NCI-H2227 (cell line): ENCODE data around the gene DACH1.
"Not testable (repeated sequence)": the region's sequence is repeated elsewhere in the genome, so short reads cannot be mapped to it uniquely, and the experiment has no call there.

Source experiments
- DNase-seq: peaks from one replicate; lab custom pipeline; 2025; ENCODE audit not compliant: unreplicated experiment; lab: John Stamatoyannopoulos, UW

Gene DACH1

GRCh38 chr13:71867131-71867814, at the start of gene DACH1:
Gene DACH1, minus strand, starts transcription at chr13:71867204.
- DNase-seq = peak; percentile 87

DNA sequence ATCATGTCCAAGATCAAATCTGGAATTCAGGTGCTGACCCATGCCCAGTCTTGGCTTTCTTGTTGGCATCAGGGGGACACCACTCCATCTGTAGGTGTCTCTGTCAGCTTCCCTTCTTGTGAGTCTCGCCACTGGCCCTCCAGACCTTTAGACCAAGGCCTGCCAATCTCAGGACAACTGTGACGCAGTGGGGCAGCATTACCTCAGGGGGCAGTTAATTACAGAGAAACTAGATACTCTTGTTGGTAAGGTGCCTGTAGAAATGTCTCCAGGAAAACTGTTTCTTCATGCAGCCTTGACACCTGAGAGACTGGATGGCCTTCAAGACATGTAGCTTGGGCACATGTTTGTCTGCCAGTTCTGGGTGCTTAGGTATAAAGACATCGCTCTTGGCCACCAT, 46.7 kb upstream of the DACH1 start:
- DNase-seq = no peak

DNA sequence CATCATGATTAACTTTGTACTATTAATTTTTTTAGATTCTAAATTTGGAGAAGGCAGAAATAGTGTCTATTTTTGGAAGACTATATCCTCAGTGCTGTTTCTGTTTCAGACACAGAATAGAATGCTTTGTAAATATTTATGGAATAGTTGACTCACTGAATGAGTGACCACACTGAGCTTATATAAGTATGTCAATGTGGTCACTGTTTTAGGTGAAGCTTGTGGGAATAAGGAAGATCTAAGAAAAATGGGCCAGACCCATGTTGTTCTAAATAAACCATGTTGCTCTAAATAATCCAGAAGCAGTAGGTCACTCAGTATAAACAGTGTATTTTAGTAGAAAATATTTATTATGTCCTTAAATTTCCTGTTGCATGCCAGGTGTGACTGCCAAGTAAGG, 45.5 kb upstream of the DACH1 start:
- no peak for DNase-seq

DNA sequence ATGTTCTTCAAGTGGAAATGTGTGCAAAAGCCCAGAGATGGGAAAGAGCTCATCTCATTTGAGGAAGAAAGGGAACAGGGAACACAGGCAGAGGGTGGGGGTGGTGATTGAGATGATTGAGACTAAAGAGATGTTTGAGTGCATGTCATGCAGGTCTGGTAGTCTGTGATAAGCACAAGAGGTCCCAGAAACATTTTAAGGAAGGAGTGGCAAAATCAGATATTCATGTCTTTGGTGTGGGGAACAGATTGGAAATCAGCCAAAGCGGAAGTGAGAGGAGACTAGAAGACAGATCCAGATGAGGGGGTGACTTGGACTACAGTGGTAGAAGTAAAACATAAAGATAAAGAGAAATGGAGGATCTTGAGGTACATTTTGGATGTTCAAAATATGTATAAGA, 39.4 kb upstream of the DACH1 start:
- DNase-seq = no peak

DNA sequence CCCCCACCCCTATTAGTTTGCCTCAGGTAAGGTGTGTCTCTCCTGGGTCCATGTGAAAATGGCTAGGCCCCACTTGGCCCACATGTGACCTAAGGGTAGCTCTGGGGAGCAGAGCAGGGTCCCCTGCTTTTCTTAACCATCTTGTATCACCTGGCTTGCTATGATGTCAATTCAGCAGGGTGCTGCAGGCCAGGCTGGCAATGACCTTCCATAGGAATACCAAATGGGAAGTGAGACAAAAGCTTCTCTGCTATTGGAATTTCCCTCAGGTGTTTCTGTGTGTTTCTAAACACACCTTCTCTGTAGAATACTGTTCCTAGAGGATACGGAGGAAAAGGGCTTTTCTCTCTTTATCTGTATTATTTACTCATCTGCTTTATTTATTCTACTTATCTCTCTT, 35.7 kb upstream of the DACH1 start:
- DNase-seq = no peak

DNA sequence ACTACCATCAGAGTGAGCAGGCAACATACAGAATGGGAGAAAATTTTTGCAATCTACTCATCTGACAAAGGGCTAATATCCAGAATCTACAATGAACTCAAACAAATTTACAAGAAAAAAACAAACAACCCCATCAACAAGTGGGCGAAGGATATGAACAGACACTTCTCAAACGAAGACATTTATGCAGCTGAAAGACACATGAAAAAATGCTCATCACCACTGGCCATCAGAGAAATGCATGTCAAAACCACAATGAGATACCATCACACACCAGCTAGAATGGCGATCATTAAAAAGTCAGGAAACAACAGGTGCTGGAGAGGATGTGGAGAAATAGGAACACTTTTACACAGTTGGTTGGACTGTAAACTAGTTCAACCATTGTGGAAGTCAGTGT, 26.5 kb upstream of the DACH1 start:
- not testable (repeated sequence) for DNase-seq

- no peak for DNase-seq
Measured at GRCh38 chr13:71886880-71887279, 19.9 kb upstream of the DACH1 start.

DNA sequence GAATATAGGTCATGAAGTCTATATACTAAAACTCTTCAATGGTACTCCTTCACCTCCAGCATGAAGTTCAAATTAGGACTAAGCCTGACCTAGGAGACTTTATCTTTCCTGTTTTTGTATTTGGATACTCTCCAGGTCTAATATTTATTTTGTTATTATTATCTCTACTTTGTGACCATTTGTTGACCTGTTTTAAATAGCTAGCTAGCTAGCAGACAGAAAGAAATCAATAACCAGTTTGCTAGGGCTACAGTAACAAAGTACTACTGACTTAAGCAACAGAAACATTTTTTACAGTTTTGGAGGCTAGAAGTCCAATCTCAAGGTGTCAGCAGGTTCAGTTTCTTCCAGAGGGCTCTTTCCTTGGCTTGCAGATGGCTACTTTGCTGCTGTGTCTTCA, 15.1 kb upstream of the DACH1 start:
- DNase-seq = no peak

- no peak for DNase-seq
Measured at GRCh38 chr13:71880753-71881541, 13.9 kb upstream of the DACH1 start.

GRCh38 chr13:71879808-71880344, 12.9 kb upstream of the DACH1 start:
- no peak for DNase-seq

DNA sequence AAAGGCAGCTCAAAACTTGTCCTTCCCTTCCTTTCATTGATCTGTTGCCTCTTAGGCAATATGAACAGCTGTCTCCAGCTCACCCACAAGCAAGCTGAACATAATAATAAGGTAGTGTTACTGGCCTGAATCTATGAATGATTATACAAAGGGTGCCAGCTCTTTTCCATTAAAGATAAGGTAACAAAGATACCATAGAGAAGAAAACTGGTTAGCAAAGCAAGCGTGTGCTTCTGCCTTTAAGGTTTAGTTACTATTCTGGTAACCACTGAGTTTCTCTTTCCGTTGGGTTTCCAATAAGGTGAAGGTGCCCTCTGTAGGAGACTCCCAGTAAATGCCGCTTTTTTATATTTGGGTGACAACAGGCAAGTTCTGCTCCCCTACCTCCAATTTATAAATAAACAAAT, 12.1 kb upstream of the DACH1 start:
- DNase-seq = peak; percentile 48

- no peak for DNase-seq
Measured at GRCh38 chr13:71877256-71877653, 10.3 kb upstream of the DACH1 start.

GRCh38 chr13:71876648-71877255, 9.7 kb upstream of the DACH1 start:
- no peak for DNase-seq

DNA sequence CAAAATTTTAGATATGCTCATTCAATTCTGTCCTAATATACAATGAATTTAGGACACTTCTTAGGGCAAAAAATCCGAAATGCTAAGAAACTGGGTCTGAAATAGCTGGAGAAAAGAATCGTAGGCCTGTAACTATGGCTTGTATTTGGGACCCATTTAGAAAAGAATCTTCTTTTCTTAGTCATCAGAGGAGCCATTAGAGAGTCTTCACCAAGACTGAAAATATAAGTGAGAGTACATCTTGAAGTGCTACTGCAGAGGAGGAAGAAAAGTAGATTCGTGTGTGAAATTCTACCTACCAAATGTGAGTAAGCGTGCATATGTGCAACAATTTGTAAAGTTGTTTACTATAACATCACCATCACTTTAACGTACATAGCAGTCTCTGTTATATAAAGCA, 8.8 kb upstream of the DACH1 start:
- DNase-seq = no peak

DNA sequence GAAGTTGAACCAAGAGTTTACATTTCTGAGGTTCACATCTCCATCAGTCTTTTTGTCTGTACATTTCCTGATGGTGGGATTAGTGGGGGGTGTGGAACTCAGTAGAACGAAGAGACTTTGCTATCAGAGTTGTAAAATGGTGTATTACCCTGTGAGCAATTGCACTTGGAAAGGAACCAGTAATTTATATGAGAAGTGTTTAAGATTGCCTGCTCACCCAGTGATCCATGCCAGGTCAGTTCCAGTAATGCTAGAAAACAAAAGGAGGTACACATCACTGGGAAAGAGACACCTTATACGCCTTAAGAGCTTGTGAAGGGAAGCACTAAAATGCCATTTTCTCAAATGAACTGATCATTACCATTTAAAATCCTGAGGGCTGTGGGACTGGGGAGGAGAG, 7.5 kb upstream of the DACH1 start:
- peak; percentile 62 for DNase-seq

DNA sequence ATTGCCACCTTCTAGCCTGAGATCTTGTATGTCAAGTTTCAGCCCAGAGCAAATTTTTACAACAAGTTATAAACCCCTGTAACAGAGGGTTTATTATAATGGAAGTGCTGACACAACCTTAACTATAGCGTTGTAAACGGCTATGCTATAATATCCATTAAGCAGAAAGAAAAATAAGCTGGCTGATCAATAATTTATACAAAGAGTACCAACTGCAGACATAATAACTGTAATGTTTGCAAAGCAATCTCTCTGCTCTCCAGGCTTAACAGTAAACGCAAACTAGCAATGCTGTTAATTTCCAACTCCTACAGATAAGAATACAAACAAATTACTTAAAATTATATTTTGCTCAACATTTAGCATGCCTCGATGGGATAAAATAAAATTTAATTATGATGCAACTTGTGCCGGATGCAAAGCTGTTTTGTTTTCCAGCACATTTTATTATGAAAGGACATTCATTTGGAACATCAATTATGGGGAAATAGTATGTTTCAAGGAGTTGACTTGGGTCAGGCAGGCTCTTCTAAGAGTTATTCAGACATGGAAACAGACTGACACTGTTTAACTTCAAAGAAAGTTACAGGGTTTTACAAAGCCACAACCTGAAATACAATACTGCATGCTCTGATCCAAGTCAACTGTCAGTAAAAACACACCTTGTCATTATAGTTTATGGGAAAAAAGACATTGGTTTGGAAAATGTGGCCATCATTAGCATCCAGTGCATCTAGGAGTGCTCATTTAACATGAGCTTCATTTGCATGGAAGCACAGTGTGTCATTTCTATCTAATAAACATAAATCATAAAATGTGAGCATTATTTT, 6.6 kb upstream of the DACH1 start:
- DNase-seq = no peak

DNA sequence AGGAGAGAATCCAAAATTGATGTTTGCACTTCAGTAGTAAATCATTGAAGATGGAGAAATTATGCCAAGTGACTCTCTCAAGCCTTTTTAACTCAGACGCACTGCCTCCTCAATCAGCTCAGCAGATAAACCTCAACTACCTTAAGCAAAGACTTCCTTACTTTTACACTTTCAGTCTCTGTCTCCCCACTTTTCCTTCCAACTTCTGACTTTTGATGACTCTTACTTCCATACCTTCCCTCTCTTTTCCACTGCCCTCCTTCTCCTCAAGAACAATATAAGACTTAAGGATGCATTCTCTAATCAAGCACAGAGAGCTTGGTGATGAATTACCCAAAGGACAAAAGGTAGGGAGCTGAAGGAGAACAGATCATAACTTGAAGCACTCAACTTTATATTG, 4.8 kb upstream of the DACH1 start:
- no peak for DNase-seq

DNA sequence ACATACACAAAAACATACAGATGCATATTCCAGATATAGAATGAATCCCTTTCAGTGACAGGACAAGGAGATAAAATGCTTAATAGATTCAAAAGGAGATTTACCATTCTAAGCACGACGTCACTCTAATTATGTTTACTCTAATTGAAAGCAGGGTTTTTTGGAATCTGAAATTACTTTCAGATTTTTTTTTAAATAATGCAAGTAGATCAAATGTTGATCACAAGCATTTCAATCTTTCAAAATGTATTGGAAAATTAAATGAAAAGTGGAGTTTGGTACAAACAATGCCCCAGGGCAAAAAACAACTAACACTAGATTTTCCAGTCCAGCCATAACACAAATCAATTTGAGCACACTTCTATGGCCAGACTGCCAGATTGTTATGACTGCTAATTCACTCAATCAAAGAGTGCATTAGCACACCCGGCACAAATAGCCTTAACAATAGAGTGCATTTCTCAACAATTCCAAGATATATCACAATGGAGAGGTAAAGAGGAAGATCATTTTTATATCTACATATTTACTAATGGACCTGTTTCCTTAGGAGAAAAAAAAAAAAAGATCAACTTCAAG, 4.3 kb upstream of the DACH1 start:
- no peak for DNase-seq

DNA sequence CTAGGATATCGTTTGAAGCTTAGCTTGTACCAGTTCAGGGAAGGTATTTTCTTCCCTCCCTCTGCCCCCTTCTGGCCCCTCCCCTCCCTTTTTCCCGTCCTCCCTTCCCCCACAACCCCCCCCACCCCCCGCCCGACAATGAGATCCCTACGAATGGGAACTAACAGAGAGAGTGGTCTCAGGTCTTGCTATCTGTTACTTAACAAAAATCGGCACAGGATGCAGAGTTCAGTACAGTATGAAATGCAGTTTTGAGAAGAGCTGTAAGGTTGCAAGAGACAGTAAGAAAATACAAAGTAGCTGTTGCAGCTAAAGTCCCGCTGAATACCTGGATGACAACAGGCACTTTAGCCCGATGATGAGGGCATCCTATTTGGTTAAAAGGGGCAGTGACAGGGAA, 3.1 kb upstream of the DACH1 start:
- no peak for DNase-seq

DNA sequence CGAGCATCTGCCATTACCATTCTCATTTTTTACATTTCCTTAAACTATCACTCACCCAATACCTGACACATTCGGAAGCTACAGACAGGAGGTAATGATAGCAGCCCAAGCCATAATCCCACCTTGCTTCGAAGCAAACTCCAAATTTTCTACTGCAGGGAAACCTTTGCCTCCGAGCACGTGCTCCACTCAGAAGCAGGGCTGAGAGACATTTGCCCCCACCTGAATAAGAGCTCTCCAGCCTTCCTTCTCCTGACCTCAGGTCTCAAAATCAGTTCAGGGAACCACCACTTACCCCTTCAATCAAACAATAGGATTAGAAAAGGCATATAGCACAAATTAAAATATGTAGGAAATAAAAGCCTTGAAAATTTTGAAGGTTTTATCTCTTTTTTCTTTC, 2.3 kb upstream of the DACH1 start:
- no peak for DNase-seq
